OCI-M2 (cell line): ENCODE data around the gene KCNJ15.
"Not testable (repeated sequence)": the region's sequence is repeated elsewhere in the genome, so short reads cannot be mapped to it uniquely, and the experiment has no call there.

Source experiments
- DNase-seq: peaks from one replicate; lab custom pipeline; 2025; ENCODE audit not compliant: unreplicated experiment; lab: John Stamatoyannopoulos, UW

Gene KCNJ15

DNA sequence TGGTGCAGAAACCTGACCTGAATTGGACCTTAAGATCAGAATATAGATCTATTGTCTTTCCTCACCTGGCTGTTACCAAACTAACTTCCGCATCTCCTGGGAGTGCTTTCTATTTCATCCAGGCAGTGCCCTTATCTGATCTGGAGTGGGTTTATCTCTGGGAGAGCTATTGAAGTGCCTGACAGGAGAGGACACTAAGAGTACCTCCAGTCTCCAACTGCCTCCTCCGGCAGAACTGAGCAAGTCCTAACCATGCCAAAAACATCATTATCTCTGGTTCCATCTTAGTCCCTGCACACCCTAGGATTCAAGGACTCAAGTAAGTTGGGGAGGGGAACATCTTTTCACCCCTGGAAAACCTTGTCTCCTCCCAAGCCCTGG is 12.4 kb upstream of the KCNJ15 start:
- no peak for DNase-seq

DNA sequence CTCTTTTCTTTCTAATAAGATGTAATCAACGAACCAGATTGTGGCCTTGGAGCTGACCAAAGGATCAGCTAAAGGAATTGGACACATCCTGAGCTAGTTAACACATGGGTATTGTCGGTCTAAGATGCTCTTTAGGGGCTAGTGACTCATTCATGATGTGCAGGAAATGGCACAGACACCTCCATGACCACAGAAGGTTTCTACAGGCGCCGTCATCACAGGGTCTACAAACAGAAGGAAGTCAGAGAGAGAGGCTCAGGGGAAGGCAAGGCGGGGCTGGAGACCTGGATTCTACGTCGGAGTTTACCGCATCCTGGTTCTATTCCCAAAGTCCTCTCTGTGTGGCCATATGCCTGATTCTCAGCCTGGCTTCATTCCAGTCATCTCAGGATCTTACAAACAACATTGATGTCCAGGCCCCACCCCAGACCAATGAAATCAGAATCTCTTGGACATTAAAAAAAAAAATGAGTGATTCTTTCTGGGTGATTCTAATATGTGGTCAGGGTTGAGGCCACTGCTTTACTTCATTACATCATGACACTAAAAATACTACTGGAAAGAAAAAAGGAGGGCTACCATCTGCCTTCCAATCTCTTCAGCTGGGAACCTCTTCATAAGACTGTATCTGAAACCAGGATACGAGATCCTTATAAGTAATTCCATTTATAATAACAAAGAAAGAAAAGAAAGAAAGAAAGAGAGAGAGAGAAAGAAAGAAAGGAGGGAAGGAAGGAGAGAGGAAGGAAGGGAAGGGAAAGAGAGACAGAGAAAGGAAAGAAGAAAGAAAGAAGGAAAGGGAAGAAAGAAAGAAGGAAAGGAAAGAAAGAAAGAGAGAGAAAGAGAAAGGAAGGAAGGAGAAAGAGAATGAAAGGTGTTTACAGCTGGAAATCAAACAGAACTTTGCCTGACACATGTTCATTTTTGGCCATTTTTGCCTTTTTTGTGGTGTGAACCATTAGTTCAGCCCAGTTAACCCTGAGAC is 11.6 kb upstream of the KCNJ15 start:
- DNase-seq: no peak

DNA sequence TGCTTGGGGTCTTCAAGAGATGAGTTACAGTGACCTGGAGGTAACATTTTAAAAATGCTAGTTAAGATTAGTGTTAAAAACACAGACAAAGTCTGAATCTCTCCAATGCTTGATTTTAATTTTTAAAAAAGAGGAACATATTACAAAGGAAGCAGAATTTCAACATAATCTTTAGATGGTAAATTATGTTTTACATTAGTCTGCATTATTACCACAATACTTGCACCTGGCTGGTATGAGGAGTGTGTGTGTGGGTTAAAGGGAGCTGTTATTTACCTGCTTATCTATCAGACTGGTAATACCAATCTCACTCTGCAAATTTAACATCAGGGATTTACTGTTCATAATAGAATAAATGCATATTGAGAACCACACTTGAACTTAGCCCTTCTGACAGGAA is 10.3 kb upstream of the KCNJ15 start:
- DNase-seq: no peak

- DNase-seq: not testable (repeated sequence)
Observed at GRCh38 chr21:38247054-38247453, 9.7 kb upstream of the KCNJ15 start.

DNA sequence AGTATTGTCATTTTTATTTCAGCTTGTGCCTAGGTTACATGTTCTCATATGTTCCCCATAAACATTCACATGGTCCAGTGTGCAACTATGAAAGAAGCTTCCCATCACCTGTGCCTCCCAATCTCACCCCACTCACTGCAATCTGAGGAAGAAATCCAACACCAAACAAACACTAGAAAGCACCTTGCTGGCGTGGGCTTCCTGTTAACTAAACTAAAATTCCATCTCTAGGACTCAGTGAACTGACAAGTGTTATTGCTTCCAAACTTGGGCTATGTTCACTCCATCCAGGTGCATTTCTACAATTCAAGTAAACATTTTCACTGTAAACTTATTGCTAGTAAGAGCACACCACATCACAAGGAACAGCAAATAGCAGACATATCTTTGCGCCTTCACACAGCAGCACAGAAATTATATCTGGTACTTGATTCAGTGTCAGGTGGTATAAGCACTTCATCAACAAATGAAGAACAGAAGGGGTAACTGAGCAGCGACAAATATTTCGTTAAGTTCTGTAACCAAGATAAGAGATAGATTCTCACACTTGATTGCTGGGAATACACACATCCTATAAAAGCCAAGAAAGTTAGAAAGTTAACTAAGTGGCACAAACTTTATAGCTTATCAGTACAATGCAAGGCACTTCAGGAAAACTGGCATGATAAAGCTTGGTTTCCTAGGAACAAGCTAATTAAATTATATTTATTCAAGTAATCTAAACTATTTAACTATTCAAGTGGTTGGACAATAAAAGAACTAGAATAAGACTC is 8.9 kb upstream of the KCNJ15 start:
- no peak for DNase-seq

DNA sequence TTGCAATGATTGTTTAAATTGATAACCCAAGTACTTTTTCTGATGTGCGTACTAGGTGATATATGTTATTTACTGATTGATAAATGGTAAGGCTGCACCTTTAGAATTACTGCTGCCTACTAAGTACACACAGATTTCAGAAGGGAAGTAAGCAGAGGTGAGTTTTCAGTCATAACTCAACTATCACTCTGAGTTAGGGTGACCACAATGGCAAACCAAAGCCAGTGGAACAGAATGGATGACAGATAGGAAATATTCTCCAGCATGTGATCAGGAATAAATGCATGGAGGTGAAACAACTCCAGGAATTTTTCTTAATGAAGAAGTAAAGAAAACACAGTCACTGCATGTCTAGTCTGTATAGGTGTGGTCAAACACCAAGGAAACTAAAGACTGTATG is 7.5 kb upstream of the KCNJ15 start:
- no peak for DNase-seq

DNA sequence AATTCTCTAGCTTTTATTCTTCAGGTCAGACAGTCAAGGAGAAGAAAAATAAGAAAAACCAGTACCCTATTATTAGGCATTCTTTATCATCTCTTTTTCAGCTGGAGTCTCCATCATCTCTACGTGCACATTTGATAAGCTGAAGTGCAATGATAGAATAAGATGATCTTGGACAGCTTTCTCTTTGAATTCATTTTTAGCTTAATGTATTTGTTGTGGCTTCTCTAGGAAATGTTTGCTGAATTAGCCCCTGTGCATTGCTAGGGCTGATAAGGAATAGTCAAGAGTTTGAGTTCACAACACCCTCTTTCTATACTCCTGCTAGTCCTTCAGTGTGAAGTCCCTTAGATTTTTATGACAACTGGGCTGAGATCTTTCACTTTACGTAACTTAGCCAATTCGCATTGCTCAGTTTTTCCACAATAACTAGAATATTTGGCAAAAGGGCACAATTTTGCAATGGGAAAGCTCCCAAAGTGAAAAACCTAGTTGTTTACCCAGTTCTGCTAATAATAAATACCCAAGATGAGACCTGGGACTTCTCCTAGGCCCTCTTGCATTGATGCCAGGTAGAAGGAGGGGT is 7.0 kb upstream of the KCNJ15 start:
- no peak for DNase-seq

GRCh38 chr21:38250991-38251418 is 5.8 kb upstream of the KCNJ15 start:
- DNase-seq: no peak

DNA sequence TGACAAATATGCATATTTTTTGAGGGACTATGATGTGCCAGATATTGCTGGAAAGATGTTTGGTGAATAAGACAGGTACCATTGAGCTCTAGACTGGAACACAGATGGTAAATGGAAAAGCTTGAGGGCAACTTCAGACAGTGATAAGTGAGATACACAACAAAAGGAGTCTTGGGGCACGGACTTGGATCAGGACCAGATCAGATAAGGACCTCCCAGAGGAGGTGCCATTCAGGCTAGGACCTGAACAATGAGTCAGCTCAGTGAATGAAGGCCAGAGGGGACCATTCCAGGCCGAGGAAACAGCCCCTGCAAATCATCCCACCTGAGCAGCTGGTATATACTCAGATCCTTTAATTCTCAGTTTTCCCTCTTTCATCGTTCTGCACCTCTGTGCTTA is 1.8 kb upstream of the KCNJ15 start:
- DNase-seq: no peak

DNA sequence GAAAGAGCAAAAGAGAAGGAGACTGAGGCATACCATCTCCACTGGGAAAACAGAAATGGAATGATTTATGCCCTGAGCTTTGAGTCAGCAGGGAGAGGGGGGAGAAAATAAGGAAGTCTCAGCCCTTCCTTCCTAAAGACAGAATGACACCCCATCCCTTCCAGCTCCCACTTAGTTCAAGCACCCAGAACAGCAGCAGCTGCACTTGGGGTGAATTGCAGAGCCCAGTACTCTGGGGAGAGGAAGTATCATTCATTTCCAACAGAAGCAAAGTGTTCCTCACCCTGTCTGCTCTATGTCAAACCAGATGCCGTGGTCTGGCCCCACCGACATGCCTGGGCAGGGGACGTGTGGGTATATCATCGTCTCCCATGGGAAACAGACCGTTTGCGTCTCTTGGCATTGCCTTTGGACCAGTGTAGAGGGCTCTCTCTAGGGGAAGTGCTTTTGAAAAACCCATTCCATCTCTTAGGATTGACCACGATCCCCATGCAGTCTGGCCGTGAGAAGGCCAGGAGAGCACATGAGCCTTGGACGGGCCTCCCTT is 1.1 kb upstream of the KCNJ15 start:
- DNase-seq: no peak

- DNase-seq: no peak
Observed at GRCh38 chr21:38257667-38258066, 876 bp downstream of the KCNJ15 start.

DNA sequence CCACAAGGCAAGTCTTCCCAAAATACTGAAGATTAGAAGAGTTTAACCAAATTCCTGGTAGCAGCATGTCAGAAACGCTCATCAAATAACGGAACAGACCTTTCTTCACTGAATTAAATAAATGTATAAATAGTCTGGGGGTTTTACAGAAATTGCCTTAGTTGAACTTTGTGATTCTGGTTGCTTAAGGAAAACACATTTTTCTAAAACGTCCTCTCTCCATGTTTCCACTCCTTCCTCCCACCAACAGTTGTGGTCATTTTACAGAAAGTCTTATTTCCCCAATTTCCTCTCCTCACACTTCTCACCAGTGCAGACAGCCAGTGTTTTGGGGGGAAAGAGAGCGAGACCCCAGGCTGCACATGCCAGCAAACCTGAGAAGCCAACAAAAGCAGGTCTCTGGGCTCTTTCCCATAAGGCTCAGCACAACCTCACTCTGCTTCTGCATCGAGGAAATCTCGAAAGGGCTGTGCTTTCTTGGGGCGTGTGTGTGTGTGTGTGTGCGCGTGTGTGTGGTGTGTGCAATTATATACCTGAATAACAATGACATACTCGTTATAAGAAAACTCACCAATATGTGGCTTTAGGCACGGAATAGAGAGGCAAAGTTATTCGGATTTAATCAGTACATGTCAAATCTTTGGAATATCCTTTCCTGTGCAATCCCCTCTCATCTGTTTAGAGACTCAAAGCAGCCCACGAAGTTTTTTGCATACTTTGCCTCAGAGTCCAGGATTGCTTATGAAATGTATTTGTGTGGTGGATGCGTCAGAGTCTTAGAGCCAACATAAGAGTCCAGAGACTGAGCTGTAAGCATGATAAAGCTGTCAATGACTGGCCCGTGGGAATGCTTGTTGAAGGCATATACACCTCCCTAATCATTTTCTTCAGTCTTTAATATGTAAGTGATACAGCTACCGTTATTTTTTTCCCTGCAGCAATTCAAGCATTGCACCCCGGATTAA is 2.0 kb downstream of the KCNJ15 start:
- DNase-seq: no peak

GRCh38 chr21:38259665-38260064 is 2.9 kb downstream of the KCNJ15 start:
- no peak for DNase-seq

GRCh38 chr21:38260426-38260825 is 3.6 kb downstream of the KCNJ15 start:
- DNase-seq: no peak

DNA sequence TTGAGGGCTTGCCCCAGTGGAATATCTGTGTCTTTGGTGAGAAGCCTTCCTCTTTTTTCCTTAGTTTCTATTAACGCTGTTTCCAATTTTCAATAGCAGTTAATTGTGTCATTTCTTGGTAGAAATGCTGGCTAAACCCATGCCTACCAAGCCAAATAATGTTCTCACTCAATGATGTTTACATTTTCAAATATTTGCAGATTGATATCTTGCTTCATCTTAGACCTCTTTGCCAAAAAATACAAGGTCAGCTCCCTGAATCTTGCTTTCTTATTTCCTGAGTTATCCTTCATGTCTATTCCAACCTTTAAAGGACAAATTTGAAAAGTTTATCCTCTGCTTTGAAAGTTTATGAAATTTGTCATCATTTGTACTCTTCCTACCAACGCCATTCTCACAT is 5.1 kb downstream of the KCNJ15 start:
- no peak for DNase-seq

- DNase-seq: no peak
Observed at GRCh38 chr21:38263493-38263892, 6.7 kb downstream of the KCNJ15 start.

DNA sequence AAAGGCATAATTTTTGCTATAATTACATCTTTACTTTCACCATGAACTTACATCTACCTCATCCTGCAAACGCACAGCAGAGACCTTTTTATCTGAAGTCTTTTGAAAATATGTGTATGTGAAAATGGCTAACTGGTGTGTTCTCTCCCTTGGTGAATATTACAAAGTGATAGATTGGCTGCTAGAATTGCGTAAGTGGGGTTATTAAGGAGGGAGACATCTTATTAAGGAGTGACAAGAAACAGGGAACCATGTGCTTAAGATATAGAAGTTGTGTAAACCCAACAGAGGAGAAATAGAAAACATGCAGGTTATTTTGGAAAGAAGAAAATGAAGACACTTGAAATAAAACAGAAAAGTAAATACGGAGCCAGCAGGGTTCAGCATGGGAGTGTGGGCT is 7.8 kb downstream of the KCNJ15 start:
- no peak for DNase-seq

- no peak for DNase-seq
Observed at GRCh38 chr21:38265166-38265565, 8.4 kb downstream of the KCNJ15 start.

- DNase-seq: no peak
Observed at GRCh38 chr21:38266732-38267131, 9.9 kb downstream of the KCNJ15 start.

DNA sequence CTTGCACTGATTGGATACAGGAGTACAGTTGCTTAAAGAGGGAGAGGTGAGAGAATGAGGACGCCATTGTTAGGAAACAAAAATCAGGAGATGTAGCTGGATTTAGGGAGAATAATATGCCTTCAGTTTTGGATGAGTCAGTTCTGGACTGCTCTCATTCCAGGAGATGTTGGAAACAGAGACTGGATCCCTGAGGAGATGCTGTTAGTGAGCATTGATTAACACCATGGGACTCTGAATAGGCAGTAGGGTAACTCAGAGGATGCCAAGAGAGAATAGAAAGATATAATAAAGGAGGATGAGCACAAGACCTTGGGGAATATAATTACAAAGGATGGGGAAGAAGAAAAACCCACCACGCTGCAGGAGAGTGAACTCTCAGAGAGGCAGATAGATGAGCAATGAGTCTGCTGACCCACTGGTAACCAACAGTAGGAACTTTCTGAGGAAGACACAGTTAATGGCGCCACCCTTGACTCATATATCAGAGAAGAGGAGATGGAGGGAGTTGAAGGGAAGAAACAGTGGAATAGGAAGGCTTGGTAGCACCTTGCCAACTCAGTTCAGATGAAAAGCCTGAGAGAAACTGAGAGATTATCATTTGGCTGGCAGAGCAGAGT is 10.5 kb downstream of the KCNJ15 start:
- DNase-seq: no peak
